Activated T-cell treated with anti-CD3 and anti-CD28 coated beads for 1 hour (primary cell): ENCODE measurements around the gene PRKN.

Experiments used
- DNase-seq: peaks from one replicate; pipeline ENCODE4 v3.0.0-alpha.2; 2020; ENCODE audit warnings: low read depth

Gene PRKN

GRCh38 chr6:161651949-161652348 is 1075.6 kb downstream of the PRKN start:
- no peak for DNase-seq

DNA sequence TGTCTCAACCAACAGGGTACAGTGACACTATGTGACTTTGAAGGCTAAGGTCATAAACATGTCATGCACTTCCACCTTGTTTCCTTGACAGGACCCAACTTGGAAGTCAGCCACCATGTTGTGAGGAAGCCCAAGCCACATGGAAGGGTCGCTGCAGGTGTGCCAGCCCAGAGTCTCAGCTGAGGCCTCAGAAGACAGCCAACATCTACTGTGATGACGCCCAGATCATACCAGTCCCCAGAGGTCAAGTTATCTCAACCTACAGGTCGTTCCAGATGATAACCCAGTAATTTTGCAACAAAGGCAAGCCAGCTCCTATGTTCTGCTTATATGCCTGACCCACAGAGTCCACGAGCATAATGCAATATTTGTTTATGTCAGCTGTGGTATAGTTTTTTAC is 1077.7 kb downstream of the PRKN start:
- no peak for DNase-seq

DNA sequence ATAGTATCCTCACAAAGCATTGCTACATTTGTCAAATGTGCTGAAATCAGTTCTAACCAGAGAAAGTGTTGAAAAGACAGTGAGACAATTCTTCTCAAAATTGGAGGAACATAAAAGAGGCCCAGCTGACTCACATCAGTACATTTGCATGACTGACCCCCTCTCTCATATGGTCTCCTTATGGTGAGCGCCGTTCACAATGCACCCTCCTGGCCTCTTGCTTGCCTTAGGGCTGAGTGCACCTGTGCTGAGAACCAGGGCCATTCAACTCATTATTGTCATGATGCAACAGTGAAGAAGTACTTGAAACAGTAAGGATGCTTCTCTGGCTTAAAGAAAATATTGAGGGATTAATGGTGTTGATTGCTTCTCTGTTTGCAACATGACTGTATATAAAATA is 1078.5 kb downstream of the PRKN start:
- DNase-seq: no peak

DNA sequence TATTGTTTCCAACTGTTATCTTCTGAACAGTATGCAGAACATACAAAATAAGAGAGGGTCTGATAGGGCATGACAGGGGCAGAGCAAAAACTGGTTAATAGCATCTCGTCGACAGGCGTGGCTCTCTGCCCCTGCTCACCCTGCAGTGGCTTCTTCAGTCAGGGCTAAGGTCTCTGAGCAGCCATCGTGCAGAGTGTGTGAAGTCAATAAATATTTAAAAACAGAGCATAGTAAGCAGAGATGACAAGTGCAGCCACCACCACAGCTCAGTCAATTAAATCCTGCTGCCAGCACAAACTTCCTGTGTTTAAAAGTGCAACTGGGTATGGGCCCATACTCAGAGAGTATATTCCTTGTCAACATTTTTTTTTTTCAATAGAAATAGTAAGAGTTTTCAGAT is 1080.3 kb downstream of the PRKN start:
- no peak for DNase-seq

DNA sequence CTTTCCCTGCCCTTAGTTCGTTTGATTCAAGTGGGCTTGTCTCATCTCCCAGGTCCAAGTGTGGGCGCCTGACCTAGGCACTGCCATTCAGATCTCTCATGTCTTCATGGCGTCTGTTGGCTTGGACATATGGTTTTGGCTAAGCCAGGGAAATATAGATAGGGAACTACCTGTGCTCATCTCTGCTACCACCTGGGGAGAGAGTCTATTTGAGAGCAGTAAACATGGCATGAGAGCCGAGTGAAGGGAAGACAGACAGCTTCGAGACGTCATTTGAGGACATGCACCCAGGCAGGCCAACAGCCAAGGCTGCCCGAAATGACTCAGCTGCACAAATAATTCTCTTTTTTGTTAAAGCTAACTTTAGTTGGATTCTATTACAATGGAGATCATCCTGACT is 1083.0 kb downstream of the PRKN start:
- DNase-seq: no peak

DNA sequence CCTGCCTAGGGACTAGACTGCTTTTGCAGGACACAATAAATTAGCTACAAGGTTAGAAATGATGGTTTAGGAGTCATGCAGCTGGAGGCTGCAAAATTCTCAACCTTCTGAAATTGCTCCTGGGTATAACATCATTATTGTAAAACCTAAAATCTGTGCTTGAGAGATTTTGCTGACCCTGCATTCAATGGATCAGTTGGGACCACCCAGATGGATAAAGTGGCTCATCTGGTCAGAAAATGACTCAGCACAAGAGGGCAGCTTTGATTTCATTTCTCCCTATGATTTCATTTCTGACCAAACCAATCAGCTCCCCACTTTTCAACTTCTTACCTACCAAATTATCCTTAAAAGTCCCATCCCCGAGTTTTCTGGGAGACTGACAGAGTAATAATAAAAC is 1086.4 kb downstream of the PRKN start:
- no peak for DNase-seq

DNA sequence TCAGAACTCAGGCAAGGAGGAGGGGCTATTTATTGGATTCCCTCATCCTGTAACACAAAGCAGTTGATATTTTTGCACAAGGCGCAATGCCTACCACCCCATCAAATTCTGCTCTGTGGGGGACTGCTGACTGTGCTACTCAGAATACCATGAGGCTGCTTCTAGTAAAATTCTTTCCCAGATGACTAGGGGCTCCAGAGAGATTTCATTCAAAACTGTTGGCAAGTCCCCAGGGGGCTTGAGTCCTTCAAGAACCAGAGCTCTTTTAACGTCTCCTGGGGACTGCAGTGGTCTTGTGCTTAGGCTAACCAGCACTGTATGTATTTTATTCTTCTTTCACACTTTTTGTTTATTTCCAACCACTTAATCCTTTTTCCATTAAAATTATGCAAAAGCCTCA is 1087.8 kb downstream of the PRKN start:
- DNase-seq: no peak

GRCh38 chr6:161637658-161638057 is 1089.9 kb downstream of the PRKN start:
- no peak for DNase-seq

- DNase-seq: no peak
Measured at GRCh38 chr6:161636882-161637430, 1090.6 kb downstream of the PRKN start.

- DNase-seq: no peak
Measured at GRCh38 chr6:161635975-161636374, 1091.6 kb downstream of the PRKN start.

- DNase-seq: no peak
Measured at GRCh38 chr6:161634916-161635315, 1092.7 kb downstream of the PRKN start.

GRCh38 chr6:161631676-161632194 is 1095.8 kb downstream of the PRKN start:
- no peak for DNase-seq

GRCh38 chr6:161630674-161631073 is 1096.9 kb downstream of the PRKN start:
- DNase-seq: no peak

- DNase-seq: no peak
Measured at GRCh38 chr6:161626132-161626676, 1101.4 kb downstream of the PRKN start.

GRCh38 chr6:161624111-161624510 is 1103.5 kb downstream of the PRKN start:
- no peak for DNase-seq

GRCh38 chr6:161622779-161623178 is 1104.8 kb downstream of the PRKN start:
- DNase-seq: no peak

- no peak for DNase-seq
Measured at GRCh38 chr6:161618831-161619454, 1108.6 kb downstream of the PRKN start.

GRCh38 chr6:161613711-161614110 is 1113.9 kb downstream of the PRKN start:
- no peak for DNase-seq

GRCh38 chr6:161608771-161609170 is 1118.8 kb downstream of the PRKN start:
- DNase-seq: no peak

- DNase-seq: no peak
Measured at GRCh38 chr6:161607696-161608297, 1119.8 kb downstream of the PRKN start.

- DNase-seq: no peak
Measured at GRCh38 chr6:161602359-161602758, 1125.2 kb downstream of the PRKN start.

GRCh38 chr6:161598896-161599295 is 1128.7 kb downstream of the PRKN start:
- DNase-seq: no peak

DNA sequence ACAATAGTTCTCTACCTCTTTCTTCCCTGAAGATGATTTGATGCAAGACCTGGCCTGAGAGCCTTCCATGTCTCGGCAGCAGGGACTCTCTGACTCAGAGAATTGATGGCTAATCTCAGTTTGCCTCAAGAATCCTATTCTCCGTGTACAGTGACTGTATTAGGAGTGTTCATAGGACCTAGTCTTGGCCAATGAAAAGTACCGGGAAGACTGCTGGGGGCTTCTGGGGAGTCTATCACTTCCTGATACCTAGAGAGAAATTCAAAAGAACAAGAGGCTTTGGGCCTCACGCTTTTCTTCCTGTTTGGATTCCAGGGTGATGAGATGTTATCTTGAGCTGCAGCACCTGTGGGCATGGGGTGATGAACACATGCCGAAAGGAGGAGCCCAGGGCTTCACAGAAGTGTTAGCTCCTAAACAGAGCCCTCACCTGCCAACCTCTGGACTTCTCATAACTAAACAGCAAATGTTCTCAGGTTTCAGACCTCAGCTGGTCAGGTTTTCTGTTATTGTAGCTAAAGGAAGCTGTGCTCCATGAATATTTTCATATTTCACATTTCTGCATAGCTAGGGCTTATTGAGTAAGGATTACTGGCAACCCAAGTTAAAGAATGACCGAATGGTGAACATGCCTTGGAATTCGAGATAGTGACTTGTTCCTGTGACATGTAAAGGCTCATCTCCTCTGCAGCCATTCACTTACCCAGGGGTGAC is 1130.6 kb downstream of the PRKN start:
- DNase-seq: no peak
